CD4-positive, alpha-beta T cell treated with Interleukin-2 at 100 ng/mL for 4 hours (primary cell): Measurements from ENCODE around the gene FLT1.
A peak's percentile ranks its signal among the peaks of the same experiment; 100 is the strongest.

Source experiments
- DNase-seq: peaks from one replicate; pipeline ENCODE4 v3.0.0-alpha.2; 2020; ENCODE audit warnings: low spot score

The FLT1 gene

DNA sequence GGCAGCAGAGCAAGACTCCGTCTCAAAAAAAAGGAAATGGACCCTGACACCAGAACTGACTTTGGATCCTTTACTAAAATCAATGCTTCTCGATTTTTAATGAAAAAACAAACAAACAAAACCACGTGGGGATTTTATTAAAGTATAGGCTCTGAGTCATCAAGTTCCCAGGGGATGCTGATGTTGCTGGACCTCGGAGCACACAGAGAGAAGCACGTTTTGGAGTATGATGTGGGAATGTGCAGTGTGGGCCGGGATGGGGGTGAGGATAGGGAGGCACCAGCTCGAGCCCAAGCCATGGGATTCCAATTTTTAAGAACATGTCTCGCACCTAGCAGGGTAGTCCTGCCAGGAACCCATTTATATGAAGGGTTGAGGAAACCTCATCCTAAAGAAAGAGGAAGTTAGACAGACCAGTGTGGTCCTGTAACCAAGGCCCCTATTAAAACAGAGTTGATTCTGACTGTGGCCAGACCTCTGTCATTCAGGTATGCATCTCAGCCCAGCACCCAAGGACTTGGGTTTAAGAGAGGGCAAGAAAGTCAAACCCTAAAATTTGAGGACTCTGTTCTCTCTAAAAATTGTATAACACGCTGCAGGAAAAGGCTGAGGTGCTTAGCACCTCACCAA, 6.4 kb downstream of the FLT1 start:
- no peak for DNase-seq

DNA sequence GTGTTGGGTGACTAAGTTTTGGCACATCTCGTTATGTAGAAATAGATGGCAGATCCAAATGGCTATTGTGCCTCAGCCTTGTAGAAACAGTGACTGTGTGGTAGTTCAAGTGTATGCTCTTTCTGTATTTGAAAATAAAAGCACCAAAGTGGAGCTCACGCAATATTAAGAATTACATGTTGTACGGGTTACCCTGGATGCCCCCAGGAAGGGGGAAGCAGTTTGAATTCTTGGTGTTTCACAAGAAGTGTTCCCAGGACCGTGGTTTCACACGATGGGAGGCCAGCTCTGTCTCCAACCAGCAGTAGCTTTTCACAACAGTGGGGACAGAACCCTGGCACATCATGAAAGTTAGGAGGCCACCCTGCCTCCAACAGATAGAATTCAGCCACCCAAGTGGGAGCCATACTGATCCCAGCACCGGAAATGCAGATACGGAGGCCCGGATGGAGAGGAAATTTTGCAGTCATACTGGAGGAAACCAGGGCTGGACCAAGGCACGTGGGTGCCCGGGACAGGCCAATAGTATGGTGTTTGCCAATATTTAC, 8.9 kb downstream of the FLT1 start:
- no peak for DNase-seq

DNA sequence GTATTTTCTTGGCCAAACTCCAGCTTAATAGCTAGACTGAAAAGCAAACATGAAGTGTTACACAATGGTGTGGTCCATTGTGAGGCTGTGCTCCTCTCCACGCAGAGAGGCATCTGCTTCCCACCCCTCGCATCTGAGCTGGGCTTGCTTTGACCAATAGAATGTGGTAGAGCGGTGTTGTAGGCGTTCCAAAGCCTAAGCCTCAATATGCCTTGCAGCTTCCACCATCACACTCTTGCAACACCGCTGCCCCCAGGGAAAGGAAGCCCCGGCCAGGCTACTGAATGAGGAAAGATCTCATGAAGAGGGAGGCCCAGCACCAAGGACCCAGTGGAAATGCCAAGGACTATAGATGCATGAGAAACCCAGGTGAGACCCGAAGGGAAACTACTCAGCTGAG, 9.4 kb downstream of the FLT1 start:
- no peak for DNase-seq

DNA sequence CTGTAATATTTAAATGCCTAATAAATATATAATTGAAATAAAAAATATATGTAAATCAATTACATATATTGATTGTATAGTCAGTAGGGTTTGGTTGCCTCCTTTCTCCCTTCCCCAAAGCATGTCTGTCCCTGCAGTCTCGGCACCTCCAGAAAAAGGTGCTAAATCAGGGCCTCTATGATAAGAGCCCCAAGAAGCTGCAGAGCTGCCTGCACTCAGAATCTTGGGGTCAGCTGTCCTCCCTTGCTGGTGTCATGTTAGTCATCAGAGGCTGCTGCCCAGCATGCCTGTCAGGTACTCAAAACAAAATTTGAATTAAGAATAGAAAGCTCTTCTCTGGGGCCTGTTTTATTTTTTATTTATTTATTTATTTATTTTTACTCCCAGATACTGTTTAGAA, 9.8 kb downstream of the FLT1 start:
- DNase-seq = no peak

DNA sequence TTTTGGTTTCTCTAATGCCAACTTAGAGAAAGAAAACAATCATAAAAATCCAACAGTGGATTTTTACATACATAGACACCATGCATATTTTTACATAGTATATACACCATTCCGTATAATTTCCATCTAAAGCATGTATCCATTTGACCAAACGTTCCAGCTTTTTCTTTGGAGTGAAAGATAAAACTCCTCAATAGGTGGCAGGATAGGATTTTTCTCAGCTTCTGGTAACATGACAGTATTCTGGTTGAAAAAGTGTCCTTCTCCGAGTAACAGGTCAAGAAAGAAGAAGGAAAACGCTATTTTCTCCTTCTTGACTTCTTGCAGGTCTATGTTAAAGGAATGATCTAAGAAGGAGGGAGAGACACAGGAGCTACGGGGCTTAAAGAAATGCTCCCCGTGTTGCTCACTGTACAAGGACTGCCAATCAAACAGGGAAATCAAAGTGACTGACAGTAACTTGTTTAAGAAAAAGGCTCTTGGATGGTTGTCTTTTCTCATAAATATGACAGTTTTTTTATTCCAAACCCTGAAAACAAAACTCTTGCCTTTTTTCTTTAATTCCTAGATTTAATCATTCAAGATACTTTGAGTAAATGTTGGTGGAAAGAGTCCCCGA, 11.5 kb downstream of the FLT1 start:
- DNase-seq = no peak

DNA sequence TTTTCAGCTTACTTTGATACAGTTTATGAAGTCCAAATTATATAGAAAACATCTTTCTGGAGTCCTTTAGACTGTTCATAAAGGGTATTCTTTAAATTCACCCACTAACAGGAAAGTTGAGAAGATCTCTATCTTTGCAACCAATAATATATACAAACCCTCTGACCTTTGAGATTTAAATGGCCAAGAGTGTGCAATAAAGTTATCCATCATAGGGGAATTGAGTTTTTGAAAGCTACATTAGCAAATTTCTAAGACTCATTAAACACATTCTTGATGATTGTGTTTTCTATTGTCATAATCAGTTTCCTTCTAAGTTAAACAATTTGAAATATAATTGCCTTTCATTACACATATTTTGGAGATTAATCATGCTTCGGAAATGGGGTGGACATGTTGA, 15.9 kb downstream of the FLT1 start:
- no peak for DNase-seq

DNA sequence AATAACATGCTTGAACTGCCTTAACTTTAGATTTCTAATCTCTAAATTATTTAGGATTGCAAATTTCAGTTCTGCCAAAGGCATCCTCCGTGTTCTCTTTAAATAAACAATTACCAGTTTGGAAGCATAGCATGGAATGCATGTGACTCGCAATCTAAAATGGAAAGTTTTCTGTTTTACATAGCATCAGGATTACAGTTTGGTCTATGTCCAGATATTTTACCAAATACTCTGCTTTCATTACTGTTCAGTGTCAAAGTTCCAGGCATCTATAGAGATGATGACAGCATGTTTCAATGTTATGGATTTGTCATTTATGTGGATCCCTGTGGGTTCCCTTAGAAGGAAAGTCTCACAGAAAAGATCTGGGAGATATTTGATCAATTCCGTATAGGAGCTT, 16.8 kb downstream of the FLT1 start:
- DNase-seq = no peak

DNA sequence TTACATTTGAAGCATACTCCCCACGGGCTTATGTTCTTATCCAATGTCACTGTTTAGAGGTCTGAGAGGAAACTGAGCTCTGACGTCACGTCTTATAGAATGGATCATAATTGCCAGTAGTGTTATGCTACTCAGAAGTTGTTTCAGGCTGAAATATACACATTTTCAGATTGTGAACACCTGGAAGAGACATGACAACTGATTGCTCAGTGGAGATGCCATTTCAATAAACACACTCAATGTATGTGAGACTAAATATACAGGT, 17.3 kb downstream of the FLT1 start:
- DNase-seq = no peak

DNA sequence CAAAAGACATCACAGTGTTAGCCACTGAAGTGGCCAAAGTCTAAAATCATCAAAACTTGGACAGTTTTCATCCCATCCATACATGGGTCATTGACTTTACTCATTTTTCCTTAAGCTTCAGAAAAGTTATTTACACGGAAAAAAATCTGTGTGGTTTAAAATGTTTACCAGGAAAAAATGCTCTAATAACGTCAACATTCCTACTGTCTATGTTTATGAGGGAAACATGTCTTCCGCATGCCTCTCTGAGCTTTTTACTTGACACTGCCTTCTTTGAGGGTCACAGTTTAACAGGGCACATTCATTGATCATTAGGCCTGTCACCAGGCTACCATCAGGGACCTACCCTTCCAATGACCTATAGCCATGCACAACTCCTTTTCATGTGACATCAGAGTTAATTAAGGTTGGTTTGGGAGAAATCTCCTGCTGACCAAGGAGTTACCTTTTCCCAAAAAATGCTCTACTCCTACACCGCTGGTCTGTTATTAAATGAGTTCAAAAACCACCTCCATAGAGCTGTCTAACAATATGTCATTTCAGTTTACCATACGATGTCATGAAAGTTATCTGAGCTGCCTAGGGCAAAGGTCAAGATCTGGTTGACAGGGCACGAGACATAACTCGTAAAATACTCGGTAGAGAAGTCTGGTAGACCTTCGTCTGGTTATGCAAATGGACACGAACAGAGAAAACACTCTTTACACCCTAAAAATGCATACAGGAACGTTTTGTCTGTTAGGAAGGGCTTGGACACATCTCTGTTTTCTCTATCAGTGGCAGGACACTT, 17.8 kb downstream of the FLT1 start:
- no peak for DNase-seq

DNA sequence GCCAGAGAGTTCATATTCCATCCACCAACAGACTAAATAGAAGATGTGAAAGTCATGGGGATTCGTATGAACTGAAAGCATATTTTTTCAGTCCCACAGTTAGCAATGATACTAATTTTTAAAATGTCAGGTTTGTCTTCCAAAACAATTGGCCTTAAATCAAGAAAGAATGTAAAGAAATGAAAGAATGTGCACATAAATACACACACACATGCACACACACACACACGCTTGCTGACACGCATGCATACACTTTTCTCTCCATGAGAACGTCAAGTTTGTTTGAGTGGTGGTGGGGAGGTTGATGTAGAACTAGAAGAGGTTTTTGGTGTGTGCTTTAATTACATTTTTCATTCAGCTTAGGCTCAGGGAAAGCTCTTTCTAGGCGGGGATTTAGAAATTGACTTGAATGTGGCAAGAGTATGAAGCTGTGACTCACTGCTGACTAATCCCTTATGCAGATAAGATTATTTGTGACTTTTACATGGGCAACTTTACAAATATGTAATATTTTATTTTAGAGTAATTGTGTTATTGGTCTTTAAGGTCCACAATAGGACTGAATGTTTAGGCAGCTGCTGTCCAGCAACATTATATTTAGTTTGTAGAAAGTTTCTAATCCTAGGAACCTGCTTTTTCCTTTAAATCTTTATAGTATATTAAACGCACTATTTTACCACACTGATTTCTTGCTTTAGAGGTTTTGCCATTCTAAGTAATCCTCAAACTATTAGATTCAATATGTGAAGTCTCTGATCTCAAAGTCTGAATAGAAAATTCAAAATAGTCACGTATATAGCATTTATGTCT, 18.8 kb downstream of the FLT1 start:
- DNase-seq = no peak

DNA sequence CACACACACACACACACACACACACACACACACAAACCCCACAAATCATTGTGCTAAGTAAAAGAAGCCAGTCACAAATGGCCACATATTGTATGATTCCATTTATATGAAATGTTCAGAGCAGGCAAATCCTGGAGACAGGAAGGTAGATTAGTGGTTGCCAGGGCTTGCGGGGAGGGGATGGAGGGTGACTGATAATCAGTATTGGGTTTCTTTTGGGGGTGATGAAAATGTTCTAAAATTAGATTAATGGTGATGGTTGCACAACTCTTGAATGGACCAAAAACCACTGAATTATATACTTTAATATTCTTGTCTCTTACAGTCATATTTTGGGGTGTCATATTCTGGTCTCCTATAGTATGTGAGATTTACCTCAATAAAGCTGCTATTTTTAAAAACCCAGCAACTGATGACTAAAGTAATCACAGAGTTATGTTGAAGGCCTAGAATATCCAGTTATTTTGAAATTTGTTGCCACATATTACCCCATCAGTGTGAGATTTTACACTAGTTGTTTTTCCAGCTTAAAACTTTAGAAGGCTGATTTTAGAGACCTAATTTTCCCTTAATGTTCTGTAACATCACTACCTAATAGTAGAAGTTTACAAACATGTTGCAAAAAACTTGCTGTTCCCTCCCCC, 20.3 kb downstream of the FLT1 start:
- DNase-seq = no peak

DNA sequence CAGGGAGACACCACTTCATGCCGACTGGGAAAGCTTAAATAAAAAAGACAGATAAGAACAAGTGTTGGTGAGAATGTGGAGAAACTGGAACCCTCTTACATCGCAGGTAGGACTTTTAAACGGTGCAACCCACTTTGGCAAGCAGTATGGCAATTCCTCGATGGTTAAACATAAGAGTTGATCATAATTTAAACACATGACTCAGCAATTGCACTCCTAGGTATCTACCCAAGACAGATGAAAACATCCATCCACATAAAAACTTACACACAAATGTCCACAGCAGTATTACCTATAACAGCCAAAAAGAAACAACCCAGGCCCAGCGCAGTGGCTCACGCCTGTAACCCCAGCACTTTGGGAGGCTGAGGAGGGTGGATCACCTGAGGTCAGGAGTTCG, 21.9 kb downstream of the FLT1 start:
- DNase-seq = no peak

DNA sequence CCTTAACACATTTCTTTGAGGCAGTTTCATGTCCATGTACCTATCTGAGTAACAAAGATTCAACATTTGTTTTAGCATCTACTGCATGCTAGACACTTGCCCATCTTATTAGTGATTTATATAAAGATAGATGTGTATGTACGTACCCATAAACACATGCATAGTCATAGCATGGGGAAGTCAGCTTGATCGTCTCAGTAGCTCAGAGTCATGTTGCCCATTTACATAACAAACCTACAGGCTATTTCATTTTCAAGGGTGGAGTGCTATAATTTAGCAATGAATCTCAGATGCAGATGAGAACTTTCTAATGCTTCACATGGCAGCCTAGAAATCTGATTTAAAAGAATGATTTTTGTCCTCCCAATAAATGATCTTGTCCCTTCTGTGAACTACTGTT, 23.5 kb downstream of the FLT1 start:
- no peak for DNase-seq

DNA sequence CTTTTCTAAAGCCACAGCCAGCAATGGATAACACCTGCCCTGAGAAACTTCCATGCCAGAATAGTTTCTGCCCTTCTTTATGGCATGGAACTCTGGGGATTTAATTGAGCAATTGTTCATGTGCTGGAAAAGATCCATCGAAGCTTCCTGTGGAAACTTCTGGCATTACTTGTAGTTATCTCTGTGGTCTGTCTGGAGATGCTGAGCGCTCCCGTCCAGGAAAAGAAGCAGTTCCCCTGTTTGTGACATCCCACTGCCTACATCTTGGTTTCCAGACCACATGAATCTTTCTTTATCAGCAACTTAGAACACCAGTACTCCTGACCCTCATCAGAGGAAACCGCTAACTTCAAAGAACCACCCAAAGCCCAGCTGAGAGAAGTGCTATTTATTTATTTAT, 24.6 kb downstream of the FLT1 start:
- no peak for DNase-seq

DNA sequence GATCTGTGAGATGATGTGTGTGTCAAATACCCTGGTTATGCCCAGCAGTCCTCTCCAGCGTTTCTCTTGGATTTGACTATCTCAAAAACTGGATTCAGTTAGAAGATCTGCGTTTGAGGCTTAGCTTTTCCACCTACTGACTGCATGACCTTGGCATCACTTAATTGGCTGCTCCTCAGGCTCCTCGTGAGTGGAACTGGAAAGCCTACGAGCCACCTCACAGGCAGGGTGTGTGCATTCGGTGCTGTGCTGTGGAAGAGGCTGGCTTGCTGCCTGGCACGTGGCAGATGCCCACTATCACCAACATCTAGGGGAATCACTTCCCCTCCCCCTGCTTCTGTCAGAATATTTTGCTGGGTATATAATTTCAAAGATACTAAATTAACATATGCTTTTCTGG, 25.6 kb downstream of the FLT1 start:
- DNase-seq = no peak

DNA sequence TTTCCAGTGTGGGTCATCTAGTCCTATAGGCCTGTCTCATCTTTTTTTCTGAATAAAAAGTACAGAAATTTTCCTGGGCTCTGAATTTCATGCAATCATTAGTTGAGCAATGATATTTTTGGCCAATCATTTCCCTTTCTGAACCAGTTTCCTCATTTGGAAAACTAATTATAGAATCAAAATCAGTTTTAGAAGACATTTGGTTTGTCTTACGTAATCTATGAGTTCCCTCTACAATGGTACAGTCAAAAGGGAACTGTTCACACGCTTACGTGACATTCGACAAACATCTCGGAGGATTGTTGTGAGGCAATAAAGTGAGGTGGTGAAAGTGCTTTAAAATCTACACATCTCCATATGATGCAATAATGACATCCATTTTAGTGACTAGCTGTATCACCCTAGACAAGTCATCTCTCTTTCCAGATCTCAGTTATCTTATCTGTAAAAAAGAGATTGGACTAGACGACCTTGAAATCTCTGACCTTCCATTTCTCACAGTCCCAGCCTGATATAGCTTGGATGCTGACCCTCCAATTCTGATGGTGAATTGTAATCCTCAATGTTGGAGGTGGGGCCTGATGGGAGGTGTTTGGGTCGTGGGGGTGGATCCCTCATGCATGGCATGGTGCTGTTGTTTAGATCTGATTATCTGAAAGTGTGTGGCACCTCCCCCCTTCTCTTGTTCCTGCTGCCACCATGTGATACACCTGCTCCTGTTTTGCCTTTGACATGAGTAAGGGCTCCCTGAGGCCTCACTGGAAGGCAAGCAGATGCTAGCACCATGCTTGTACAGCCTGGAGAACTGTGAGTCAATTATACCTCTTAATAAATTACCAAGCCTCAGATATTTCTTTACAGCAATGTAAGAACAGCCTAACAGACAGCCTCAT, 26.7 kb downstream of the FLT1 start:
- DNase-seq = peak; percentile 3

DNA sequence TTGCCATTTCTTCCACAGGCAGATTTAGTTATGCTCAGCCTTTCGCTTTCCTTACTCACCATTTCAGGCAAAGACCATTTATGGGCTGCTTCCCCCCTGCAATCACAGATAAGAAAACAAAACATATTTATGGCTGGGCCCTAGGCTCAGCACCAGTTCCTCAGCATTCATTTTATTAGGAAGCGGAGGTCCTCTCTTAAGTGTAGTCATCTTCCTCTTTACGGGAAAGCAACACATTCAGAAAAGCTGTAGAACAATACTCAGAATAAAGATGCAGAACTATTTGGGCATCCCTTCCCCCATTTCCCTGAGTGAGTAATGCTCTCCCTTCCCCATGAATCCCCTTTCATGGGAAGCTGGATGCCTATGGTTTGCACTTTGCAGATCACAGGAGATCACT, 27.9 kb downstream of the FLT1 start:
- no peak for DNase-seq

DNA sequence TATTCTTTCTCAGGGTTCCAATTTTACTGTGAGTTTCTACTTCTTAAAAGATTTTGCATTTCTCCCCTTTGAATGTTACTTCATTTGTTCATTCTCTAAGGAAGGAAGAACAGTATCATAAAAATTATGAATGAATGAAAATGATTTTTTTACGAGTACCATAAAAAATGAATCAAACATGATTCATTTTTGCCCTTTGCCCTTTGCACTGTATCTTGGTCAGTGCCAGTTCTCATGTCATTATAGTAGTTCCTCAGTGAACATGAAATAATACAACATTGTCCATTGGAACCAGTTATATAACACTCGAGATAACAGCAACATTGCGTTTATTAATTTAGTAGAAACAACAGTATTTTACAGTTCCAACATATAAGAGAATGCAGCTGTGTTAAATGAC, 28.8 kb downstream of the FLT1 start:
- no peak for DNase-seq

DNA sequence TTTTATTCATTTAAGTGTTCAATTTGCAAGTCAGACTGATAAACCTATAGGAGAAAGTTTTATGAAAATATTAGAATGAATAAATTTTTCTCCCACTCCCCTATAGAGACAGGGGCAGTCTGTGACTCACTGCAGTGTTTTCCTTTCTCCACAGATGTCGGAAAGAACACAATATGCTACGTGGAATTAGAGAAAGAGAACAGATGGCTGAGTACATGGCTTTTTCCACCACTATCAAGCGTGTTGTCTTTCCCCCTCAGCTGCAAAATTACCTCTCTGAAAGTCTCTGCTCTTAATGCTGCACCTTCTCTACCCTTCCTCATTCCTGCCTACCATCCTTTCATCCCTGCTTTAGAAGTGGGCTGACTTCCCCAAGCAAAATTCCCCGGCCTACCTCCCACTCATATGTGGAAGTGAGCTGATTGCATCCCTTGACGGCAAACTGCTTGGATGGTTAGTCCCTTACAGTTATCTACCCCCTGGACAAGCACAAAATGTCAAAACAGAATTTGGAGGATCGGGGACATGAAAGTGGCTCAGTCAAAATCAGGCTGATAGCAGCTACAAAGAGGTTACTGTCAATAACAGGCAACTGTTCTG, 30.0 kb downstream of the FLT1 start:
- no peak for DNase-seq

DNA sequence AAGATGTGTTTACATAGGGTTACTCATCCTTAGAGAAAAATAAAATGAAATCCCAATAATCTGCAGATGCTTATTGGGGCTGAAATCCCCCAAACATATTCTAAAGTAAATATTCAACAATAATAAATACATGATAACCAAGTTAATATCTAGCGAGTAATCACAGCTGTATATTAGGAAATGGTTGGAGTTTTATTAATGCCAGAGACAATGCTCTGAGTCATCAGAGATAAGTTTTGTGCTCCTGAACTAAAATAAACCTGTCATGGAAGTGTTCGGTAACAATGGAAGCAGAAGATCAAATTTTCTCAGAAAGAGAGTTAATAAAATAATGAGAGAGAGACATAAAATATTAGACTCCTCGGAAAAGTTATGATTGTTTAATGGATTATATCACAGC, 31.4 kb downstream of the FLT1 start:
- DNase-seq = no peak

DNA sequence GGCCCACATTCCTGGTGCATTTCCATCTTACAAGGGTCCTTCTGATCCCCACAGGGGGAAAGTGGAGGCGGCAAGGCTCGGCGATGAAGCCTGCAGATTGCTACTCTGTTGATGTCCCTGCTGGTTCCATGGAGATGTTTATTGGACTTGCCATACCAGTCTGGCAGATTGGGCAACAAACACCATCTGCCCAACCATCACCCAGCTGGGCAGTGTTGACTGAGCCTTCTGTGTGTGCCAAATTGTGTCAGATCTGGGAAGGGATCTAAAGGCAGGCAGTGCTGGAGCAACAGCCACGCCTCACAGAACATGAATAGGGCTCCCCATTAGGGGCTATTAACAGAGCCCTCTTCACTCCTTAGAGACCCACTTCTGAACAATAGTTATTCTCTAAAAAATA, 35.0 kb downstream of the FLT1 start:
- no peak for DNase-seq
